Measurements from ENCODE around the gene DLGAP4.

The DLGAP4 gene

DNA sequence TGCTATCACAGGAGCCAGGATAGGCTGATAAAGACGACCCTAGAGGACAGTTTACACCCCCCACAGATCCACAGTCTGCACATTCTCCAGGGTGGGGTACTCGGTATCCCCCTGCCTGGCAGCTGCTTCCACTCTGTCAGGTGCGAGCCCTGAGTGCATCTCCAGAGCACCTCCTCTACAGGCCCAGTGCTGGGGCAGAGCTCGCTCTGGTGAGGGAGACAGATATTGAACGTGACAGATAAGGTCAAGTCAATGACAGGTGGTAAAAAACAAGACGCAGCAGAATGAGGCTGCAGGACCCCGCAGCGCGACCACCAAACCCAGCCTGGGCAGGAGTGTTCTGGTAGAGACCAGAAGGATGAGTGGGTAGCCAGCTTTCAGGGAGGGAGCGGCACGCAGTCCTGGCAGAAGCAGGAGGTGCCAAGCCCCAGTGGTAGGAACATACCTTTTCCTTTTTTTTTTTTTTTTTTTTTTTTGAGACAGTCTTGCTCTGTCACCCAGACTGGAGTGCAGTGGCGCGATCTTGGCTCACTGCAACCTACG is 222.8 kb downstream of the DLGAP4 start:
- TF ChIP-seq, protein P1, sequence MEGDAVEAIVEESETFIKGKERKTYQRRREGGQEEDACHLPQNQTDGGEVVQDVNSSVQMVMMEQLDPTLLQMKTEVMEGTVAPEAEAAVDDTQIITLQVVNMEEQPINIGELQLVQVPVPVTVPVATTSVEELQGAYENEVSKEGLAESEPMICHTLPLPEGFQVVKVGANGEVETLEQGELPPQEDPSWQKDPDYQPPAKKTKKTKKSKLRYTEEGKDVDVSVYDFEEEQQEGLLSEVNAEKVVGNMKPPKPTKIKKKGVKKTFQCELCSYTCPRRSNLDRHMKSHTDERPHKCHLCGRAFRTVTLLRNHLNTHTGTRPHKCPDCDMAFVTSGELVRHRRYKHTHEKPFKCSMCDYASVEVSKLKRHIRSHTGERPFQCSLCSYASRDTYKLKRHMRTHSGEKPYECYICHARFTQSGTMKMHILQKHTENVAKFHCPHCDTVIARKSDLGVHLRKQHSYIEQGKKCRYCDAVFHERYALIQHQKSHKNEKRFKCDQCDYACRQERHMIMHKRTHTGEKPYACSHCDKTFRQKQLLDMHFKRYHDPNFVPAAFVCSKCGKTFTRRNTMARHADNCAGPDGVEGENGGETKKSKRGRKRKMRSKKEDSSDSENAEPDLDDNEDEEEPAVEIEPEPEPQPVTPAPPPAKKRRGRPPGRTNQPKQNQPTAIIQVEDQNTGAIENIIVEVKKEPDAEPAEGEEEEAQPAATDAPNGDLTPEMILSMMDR (conservative IDR thresholded peaks at IDR 0.05), result no peak

DNA sequence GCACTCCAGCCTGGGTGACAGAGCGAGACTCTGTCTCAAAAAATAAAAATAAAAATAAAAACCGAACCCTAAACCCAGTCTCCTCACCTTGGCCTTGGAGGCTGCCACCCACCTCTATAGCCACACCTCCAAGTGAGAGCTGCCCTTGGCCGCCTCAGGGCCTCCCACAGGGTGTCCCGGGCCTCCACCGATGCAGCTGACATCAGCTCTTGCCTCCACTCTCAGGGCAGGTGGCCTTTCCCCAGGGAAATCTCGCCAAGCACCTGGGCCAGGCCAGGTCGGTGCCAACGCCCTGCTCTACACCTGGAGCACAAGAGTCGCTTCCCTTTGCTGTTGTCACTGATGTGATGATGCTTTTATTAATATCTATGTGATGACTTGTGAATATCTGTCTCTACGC is 226.2 kb downstream of the DLGAP4 start:
- no peak overlapping the region for H3K27ac ChIP-seq
- TF ChIP-seq, protein P1 (conservative IDR thresholded peaks at IDR 0.05), result no peak

More for the DNA sequence above, 222.8 kb downstream of the DLGAP4 start:
- no peak overlapping the region for H3K27ac ChIP-seq

DNA sequence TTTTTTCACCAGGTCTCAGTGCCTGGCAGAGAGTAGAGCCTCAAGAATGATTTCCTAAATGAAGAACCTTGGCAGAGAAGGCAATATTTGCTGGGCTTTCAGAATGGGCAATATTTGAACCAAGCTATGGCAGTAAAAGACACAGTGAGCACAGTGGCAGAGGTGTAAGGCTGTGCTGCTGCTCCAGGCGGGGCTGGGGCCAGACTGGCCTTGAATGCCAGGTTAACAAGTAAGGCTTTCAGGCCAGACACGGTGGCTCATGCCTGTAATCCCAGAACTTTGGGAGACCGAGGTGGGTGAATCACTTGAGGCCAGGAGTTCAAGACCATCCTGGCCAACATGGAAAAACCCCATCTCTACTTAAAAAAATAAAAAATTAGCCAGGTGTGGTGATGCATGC is 226.7 kb downstream of the DLGAP4 start:
- no peak overlapping the region for H3K27ac ChIP-seq
- TF ChIP-seq, protein P1 (conservative IDR thresholded peaks at IDR 0.05), result no peak

DNA sequence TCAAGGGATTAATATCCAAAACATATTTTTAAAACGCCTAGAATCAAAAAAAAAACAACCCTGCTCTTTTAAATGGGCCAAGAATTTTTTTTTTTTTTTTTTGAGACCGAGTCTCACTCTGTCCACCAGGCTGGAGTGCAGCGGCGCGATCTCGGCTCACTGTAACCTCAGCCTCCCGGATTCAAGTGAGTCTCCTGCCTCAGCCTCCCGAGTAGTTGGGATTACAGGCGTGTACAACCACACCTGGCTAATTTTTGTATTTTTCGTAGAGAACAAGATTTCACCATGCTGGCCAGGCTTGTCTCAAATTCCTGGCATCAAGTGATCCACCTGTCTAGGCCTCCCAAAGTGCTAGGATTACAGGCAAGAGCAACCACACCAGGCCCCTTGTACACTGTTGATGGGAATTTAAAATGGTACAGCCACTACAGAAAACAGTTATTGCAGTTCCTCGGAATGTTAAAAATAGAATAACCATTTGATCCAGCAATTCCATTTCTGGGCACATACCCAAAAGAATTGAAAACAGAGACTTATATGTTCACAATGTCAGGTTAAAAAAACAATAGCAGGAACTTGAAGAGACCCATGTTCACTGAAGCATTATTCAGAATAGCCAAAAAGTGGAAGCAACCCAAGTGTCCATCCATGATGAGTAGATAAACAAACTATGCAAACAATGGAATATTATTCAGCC is 232.0 kb downstream of the DLGAP4 start:
- no peak overlapping the region for H3K27ac ChIP-seq
- TF ChIP-seq, protein P1 (conservative IDR thresholded peaks at IDR 0.05), result no peak

DNA sequence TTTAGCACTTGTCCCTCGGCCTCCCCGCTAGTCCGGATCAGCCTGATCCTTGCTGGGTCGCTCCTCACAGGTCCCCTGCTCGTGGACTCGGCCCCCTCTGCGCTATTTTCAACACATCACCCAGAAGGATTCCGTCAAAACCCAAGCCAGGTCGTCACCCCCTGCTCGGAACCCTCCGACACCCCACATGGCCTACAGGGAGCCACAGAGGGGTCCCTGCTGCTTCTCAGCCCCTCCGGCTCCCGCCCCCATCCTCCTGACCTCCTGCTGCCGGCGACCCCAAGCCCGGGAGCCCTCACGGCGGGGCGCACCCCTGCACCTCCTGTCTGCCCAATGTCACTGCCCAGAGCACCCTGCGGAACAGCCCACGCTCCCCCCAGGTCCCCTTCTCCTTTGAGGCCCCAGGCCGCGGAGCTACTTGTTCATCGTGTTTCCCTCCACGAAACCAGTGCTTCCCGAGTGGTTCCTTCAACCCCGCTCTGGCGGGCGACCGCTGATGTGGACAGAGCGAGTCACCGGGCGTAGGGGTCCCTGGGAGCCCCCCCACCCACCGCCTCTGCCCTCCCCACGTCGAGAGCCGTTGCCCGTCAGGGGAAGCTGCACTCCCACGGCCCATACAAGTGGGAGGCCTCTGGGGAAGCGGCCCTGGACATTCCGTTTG is 234.5 kb downstream of the DLGAP4 start:
- TF ChIP-seq, protein P1 (conservative IDR thresholded peaks at IDR 0.05), result no peak
- peak overlapping the region; percentile 39; the same call in 1 of the 2 replicates for H3K27ac ChIP-seq

DNA sequence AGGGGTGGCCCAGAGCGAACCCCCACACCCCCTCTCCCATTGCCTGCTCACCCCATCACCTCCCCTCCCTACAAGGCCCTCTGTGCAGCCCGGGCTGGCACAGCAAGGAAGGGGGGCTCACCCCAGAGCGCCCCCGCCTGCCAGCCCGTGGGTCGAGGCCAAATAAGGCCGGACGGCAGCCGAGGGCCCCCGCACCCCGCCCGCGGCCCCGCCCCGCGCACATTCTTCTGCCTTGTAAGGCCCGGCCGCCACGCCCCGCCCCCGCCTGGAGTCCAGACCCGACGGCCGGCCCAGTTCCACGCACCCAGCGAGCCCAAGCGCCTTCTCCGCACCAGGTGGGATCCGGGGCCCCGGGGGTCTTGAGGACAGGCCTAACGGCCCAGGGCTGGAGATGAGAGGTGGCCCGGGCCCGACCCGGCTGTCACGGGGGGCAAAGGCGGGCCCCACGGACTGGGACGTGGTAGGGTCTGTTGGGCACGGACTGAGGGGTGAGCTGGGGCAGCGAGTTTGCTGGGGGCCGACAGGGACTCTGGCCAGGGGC is 235.2 kb downstream of the DLGAP4 start, which contains the start of gene MYL9:
Gene MYL9 (plus strand): TSS at position 293 of the 541 bp plus-strand sequence. CDS start 3,366 bp downstream, outside the sequence.
- H3K27ac ChIP-seq, result peak within 1 kb of the TSS; percentile 39; the same call in 1 of the 2 replicates
- TF ChIP-seq, protein P1 (conservative IDR thresholded peaks at IDR 0.05), result no peak
